HG03025 (cell line): ENCODE measurements around the gene FANCL.
"Not testable (repeated sequence)": the region's sequence is repeated elsewhere in the genome, so short reads cannot be mapped to it uniquely, and the experiment has no call there.

ENCODE experiments used
- ATAC-seq: cut with Tn5 transposase; IDR thresholded peaks from one replicate; pipeline ENCODE4 v1.9.1; 2021; ENCODE audit warnings: mild to moderate bottlenecking, moderate library complexity; ENCODE audit not compliant: unreplicated experiment, low FRiP score

Gene FANCL

DNA sequence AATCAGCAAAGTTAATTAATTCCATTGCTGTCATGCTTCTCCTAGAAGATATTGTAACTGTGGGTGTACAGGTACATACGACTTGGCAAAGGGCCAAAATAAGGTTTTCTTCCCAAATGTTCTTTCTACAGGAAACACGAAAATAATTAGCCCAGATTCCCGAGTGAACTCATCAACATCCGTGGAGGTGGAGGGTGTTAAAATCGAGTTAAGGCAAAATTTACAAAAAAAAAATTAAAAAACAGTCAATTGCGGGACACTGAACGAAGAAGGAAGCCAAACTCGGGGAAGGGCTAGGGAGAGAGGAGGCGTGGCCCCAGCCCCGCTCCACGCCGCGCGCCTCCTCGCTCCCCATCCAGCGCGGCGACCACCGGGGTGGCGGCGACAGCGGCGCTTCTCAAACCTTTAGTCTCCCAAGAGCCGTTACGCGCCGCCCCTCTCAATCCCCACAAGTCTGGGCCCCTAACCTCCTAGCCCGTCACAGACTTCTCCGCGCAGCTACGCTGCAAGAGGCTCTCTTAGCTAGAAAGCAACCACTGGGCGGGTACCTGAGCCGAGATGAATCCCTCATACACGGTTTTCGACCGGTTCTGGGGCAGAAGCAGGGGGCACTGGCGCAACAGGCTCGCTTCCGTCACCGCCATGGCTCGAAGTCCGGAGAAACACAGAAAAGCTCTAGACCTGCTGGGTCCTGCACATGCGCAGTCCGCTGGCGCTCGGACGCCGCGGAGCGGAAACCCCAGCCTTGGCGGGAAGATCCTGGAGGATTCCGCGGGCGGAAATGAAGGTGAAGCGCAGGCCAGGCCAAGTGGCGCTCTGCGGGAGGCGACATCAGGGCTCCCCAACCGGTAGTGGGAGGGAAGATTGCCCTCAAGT is at the start of gene FANCL:
Gene FANCL, minus strand, starts transcription at position 656 of the 876 bp plus-strand sequence. Its CDS starts 12 bp downstream, at position 644.
- peak; percentile 80 for ATAC-seq

DNA sequence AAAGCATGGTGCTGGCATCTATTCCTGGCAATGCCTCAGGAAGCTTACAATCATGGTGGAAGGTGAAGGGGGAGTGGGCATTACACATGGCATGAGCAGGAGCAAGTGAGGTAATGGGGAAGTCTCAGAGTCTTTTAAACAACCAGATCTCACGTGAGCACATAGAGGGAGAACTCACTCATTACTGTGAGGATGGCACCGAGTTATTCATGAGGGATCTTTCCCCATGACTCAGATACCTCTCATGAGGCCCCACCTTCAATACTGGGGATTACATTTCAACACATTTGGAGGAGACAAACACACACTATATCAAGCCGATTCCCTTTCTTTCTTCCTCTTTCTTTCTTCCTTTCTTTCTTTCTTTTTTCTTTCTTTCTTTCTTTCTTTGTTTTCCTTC is 47.9 kb upstream of the FANCL start:
- ATAC-seq, result no peak

- no peak for ATAC-seq
Measured at GRCh38 chr2:58283931-58284330, 42.8 kb upstream of the FANCL start.

DNA sequence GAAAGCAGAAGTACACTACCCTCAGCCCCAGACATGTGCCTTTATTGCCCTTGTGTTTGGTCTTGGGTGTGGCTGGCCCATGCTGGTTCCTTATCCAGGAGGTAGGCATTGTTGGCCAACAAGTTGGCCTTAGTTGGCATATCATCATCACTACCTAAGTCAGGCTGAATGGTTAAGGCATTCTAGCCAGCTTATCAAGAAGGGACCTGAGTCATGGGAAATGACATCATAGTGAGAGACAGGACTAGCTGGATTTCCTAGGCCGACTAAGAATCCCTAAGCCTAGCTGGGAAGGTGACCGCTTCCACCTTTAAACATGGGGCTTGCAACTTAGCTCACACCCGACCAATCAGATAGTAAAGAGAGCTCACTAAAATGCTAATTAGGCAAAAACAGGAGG is 34.0 kb upstream of the FANCL start:
- ATAC-seq, result not testable (repeated sequence)

DNA sequence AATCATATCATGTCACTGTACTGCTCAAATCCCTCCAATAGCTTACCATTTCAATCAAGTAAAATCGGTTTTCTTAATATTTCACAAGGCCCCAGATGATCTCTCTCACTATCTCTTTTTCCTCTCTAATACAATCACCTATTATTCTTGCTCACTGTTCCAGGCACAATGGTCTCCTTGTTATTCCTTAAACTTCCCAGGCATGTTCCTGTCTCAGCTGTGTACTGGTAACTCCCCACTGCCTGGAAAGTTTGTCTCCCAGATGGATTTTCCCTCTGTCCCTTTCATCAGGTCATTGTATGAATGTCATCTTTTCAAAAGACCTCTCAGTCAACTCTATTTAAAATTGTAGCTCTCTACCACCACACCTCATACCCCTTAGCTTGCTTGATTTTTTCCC is 30.7 kb upstream of the FANCL start:
- ATAC-seq, result no peak

- ATAC-seq, result no peak
Measured at GRCh38 chr2:58268685-58269084, 27.6 kb upstream of the FANCL start.

DNA sequence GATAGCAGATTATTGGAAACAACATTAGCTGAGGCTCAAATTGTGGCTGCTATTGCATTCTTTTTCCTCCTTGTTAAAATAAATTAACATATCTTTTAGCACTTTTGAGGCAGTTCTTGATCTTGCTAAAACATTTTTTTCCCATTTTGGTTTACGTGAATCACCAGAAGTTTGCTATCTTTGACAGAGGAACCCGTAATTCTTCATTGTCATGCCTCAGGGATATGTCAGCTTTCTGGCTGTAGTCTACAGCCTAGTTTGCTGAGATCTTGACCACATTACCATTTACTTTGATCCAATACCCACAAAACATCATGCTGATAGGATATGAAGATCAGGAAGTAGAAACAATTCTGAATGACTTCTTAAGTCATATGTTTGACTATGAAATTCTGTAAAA is 25.1 kb upstream of the FANCL start:
- no peak for ATAC-seq

GRCh38 chr2:58261209-58261608 is 20.1 kb upstream of the FANCL start:
- ATAC-seq, result no peak

DNA sequence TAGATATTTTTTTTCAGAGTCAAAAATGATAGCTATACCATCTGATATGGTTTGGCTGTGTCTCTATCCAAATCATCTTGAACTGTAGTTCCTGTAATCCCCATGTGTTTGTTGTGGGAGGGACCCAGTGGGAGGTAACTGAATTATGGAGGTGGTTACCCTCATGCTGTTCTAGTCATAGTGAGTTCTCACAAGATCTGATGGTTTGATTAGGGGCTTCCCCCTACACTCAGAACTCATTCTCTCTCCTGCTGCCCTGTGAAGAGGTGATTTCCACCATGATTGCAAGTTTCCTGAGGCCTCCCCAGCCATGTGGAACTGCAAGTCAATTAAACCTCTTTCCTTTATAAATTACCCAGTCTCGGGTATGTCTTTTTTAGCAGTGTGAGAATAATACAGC is 17.3 kb upstream of the FANCL start:
- not testable (repeated sequence) for ATAC-seq

GRCh38 chr2:58251331-58252201 is 10.4 kb upstream of the FANCL start:
- not testable (repeated sequence) for ATAC-seq

- no peak for ATAC-seq
Measured at GRCh38 chr2:58241546-58241864, 380 bp upstream of the FANCL start.

- ATAC-seq, result no peak
Measured at GRCh38 chr2:58239243-58239925, 1.7 kb downstream of the FANCL start.

DNA sequence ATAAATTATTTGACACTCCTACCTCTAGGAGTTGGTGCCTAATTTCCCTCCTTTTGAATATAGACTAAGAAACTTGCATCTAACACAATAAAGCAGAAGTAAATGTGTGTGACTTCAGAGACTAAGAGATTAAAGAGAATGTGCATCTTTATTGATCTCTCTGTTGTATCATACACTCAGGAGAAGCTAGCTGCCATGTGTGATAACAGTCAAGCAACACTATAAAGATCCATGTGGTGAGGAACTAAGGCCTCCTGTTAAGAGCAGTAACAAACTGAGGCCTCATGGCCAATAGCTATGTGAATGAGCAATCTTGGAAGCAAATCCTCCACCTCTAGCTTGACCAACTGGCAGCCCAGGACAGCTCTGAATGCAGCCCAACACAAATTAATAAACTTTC is 3.4 kb downstream of the FANCL start:
- no peak for ATAC-seq

DNA sequence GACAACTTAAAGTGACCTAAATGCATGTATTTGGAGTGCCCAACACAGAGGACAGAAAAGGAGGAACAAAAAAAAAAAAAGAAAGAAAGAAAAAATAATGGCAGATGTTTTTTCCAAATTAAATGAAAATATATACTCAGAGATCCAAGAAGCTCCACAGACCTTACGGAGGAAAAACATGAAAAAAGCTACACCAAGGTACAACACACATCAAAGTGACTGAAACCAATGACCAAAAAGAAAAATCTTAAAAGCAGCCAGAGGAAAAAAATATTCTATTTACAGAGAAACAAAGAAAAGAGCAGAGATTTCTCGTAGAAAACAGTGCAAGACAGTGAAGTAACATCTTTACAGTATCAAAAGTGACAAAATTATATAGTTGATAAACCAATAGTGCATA is 5.1 kb downstream of the FANCL start:
- no peak for ATAC-seq

DNA sequence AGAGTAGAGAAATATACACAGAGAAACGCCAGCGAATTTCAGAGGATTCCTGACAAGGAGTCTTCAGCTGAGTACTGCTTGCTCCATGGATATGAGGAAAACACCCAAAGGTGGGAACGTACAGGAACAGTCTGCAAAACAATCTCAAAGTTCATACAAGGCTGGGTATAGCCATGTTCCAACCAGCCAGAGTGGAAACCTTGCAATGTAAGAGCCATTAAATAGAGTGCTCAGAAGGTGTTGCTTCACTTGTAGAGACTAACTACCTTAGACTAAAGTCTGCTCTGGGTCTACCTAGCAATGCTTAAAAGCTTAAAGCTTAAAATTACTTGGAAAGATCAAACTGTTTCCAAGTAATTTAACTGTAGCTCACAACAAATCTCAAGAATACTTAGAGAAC is 6.0 kb downstream of the FANCL start:
- ATAC-seq, result no peak

- no peak for ATAC-seq
Measured at GRCh38 chr2:58228299-58228698, 12.8 kb downstream of the FANCL start.

GRCh38 chr2:58227171-58227917 is 13.8 kb downstream of the FANCL start:
- no peak for ATAC-seq

DNA sequence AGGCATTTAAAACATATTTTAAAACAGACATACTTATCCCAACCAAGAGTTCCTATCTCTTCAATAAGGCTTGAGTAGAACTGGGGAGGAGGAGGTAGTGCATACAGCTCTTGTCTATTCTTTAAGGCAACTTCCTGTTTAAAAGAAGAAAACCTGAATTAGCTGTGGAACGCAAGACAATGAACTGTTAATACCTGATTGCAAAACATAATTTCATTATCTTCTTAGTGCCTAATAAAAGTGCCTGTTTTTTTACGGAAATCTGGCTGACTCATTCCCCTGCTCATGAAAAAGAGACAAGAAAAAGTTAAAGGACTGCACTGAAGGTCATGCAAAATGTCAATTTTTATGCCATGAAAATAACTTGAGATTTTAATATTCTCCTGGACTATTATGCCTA is 19.2 kb downstream of the FANCL start:
- no peak for ATAC-seq

- ATAC-seq, result no peak
Measured at GRCh38 chr2:58215429-58215828, 25.7 kb downstream of the FANCL start.

GRCh38 chr2:58210951-58211568 is 30.1 kb downstream of the FANCL start:
- not testable (repeated sequence) for ATAC-seq
